22Rv1 (cell line): ENCODE measurements around the gene NAA80.

Experiments used
- H3K27ac ChIP-seq: fragments of 450-650 bp; 2 replicates; pipeline ENCODE4 v1.5.1; 2017
- ZFX ChIP-seq: fragments of 450-650 bp; IDR thresholded peaks from 2 replicates; pipeline ENCODE4 v1.6.1; 2017; ENCODE audit warnings: antibody characterized with exemption, borderline replicate concordance
- TF ChIP-seq, protein P1 (sequence below): fragments of 450-650 bp; IDR thresholded peaks from 2 replicates; pipeline ENCODE4 v1.5.1; 2017; ENCODE audit warnings: mild to moderate bottlenecking

The NAA80 gene

DNA sequence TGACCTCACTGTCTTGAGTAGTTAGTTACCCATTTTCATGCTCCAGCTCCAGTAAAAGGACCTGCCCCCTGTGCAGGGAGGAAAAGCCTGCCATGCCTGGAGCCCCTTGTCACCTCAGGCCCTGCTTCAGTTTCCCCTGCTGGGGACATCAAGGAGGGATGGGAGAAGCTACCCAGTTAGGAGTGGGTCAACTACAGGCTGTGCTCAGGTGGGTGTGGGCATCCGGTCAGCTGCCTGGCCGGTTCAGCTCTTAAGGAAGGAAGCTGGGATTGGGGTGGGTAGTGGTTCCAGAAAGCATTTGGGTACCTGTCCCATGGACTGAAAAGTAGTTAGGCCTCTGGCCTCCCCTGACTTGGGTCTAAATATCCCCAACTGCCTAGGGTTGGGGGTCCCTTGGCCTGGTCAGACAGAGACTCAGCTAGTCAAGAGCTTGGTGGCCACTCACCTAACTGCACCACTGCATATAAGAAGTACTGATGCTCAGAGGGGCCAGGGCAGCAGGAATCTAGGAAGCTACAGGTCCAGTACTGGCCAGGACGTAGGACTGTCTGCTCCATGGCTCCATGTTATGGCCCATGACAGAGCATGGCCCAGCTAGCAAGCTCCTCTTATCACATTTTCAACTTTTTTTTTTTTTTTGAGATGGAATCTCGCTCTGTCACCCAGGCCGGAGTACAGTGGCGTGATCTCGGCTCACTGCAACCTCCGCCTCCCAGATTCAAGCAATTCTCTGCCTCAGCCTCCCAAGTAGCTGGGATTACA lies 19.8 kb downstream of the NAA80 start:
- no peak overlapping the region for H3K27ac ChIP-seq
- TF ChIP-seq ZFX: no peak
- TF ChIP-seq, protein P1, sequence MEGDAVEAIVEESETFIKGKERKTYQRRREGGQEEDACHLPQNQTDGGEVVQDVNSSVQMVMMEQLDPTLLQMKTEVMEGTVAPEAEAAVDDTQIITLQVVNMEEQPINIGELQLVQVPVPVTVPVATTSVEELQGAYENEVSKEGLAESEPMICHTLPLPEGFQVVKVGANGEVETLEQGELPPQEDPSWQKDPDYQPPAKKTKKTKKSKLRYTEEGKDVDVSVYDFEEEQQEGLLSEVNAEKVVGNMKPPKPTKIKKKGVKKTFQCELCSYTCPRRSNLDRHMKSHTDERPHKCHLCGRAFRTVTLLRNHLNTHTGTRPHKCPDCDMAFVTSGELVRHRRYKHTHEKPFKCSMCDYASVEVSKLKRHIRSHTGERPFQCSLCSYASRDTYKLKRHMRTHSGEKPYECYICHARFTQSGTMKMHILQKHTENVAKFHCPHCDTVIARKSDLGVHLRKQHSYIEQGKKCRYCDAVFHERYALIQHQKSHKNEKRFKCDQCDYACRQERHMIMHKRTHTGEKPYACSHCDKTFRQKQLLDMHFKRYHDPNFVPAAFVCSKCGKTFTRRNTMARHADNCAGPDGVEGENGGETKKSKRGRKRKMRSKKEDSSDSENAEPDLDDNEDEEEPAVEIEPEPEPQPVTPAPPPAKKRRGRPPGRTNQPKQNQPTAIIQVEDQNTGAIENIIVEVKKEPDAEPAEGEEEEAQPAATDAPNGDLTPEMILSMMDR: no peak

DNA sequence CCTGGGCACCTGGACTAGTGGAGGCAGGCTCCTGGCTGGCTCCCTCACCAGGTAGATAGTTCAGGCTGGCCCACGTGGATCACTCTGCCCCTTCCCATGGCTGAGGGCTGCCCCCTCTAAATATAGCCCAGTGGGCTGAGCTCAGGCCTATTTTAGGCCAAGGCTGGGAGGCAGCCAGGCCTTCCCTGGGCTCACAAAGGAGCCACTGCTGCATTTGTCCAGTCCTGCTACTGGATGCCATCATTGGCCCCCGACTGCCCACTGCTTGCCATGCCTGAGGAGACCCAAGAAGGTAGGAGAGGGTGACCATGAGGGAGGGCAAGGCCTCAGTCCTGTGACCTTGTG lies 20.4 kb downstream of the NAA80 start, which contains the start of gene LSMEM2:
LSMEM2 (plus strand) TSS at position 208 of the 345 bp plus-strand sequence; CDS start at position 235, 27 bp downstream.
- H3K27ac ChIP-seq: no peak within 1 kb of the TSS
- TF ChIP-seq, protein P1: no peak
- no peak for TF ChIP-seq ZFX

DNA sequence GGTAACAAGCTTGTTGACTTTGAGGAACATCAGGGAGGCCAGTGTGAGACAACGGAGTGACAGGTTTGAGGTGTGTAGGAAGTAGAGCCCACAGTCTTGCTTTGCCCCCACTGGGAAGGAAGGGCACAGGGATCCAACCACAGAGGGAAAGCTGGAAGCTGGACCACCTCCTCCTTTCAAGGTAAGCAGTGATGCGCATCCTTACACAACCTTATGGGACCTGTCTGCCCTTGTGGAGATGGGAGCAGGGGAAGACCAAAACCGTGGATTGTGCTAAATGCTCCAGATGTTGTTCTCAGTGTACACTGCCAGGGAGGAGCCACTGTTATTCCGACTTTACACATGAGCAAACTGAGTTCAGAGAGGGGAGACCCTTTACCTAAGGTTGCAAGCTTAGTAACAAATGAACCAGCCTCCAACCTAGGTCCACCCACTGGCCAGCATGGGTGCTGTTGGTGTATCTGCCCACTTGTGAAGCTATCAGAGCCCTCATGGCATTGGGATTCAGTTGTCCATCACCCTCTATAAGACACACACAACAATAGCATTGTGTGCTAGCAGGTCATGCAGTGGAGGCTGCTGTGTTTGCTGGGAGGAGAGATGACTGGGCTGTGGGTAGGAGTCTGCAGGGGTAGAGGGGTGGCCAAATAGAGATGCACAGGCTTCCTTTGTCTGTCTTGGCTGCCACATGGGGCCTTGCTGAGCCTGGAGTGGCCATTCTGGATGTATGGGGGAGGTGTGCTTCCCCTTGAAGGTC lies 20.9 kb downstream of the NAA80 start:
- TF ChIP-seq, protein P1: no peak
- no peak for TF ChIP-seq ZFX
- H3K27ac ChIP-seq: no peak overlapping the region

DNA sequence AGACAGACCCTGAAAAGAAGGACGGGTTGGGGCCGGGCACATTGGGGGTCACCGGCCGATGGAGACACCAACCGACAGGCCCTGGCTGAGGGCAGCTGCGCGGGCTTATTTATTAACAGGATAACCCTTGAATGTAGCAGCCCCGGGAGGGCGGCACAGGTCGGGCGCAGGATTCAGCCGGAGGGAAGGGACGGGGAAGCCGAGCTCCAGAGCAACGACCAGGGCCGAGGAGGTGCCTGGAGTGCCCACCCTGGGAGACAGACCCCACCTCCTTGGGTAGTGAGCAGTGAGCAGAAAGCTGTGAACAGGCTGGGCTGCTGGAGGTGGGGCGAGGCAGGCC lies 22.5 kb downstream of the NAA80 start:
- H3K27ac ChIP-seq: no peak overlapping the region
- TF ChIP-seq, protein P1: no peak
- no peak for TF ChIP-seq ZFX

DNA sequence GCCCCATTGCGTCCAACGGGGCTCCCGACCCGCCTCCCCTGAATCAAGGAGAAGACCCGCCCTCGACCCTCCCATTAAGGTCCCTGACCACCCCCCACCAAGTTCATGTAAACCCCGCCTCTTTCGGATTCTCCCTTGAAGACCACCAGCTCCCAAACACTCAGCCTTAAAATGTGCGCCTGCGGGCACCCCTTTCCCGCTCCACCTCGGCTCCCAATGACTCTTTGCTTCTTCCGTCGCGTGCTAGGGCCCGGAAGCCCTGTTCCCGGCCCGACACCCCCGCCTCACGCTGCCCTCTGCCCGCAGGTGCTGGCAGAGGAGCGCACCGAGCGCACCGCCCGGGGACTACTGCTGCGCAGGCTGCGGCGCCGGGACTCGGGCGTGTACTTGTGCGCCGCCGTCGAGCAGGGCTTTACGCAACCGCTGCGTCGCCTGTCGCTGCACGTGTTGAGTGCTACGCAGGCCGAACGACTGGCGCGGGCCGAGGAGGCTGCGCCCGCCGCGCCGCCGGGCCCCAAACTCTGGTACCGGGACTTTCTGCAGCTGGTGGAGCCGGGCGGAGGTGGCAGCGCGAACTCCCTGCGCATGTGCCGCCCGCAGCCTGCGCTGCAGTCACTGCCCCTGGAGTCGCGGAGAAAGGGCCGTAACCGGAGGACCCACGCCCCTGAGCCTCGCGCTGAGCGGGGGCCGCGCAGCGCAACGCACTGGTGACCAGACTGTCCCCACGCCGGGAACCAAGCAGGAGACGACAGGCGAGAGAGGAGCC lies 23.0 kb downstream of the NAA80 start:
- H3K27ac ChIP-seq: no peak overlapping the region
- no peak for TF ChIP-seq ZFX
- TF ChIP-seq, protein P1: no peak

DNA sequence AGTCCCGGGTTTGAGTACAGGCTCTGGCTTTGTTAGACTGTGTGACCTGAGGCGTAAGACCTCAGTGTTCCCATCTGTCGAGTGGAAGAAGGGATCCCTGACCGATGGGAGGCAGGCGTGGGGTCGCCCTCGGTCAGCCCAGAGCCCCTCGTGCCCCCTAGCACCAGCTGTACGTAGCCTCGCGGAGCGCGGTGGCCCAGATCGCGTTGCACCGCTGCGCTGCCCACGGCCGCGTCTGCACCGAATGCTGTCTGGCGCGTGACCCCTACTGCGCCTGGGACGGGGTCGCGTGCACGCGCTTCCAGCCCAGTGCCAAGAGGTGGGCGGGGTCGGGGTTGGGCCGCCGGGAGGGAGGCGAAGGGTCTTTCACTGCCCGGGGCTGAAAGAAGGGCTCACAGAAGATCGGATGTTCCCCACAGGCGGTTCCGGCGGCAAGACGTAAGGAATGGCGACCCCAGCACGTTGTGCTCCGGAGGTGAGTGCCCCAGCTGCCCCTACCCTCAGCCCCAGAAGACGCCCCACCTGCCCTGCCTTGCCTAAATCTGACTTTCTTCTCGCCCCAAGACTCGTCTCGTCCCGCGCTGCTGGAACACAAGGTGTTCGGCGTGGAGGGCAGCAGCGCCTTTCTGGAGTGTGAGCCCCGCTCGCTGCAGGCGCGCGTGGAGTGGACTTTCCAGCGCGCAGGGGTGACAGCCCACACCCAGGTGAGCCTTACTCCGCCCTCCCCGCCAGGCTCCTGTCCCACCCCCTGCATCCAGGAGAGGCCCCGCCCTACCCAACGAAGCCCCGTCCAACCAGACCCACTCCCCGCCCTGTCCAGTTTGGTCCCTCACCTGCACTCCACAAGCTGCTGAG lies 23.8 kb downstream of the NAA80 start:
- no peak for TF ChIP-seq ZFX
- TF ChIP-seq, protein P1: no peak
- H3K27ac ChIP-seq: no peak overlapping the region
